GM12878 (cell line): ENCODE measurements around the gene SIK3. TPM values are rescaled to one million over a fixed set of nuclear protein-coding genes. Genes with fewer than 3 reads are reported as not detected.

Experiments
- ATAC-seq: fragments of 200-7000 bp; cut with Tn5 transposase; 3 replicates; pipeline ENCODE4 v1.9.1; 2020; ENCODE audit warnings: mild to moderate bottlenecking, moderate library complexity
- BruUV-seq: library from RNA; stranded (reverse); fragments of 400-500 nt; replicated peaks from 2 replicates; lab custom pipeline; 2021; lab: Mats Ljungman, UMichigan
- CTCF ChIA-PET: fragments of 300-600 bp; sonication (Branson Sonifier 250); formaldehyde crosslinking; extraction: SDS; loops from one replicate; lab custom pipeline; 2021; ENCODE audit warnings: inconsistent platforms; lab: Yijun Ruan, JAX
- POLR2A ChIA-PET: fragments of 350-600 bp; formaldehyde crosslinking; extraction: SDS; loops from one replicate; lab custom pipeline; 2021; ENCODE audit warnings: inconsistent platforms; lab: Charles Lee
- RAD21 ChIA-PET: fragments of 300-600 bp; sonication (Branson Sonifier 250); formaldehyde crosslinking; loops from one replicate; lab custom pipeline; 2023; ENCODE audit warnings: antibody characterized with exemption; ENCODE audit not compliant: unreplicated experiment; lab: Charles Lee
- SMC1A ChIA-PET: fragments of 300-600 bp; sonication (Branson Sonifier 250); formaldehyde crosslinking; loops from one replicate; lab custom pipeline; 2023; ENCODE audit not compliant: unreplicated experiment, uncharacterized antibody; lab: Charles Lee
- DNase-seq: peaks from one replicate; pipeline ENCODE4 v3.0.0-alpha.2; 2011; ENCODE audit warnings: low read depth, low spot score
- FAIRE-seq: peaks from 3 replicates; lab custom pipeline; 2011; peaks lifted over from hg19 to GRCh38; lab: Jason Lieb, UNC
- H2AFZ ChIP-seq: 2 replicates; pipeline ENCODE4 v1.6.0; 2011; ENCODE audit warnings: low read depth, low read length, control low read depth; ENCODE audit not compliant: control insufficient read depth
- H3K27ac ChIP-seq: 2 replicates; pipeline ENCODE4 v1.5.1; 2011; ENCODE audit warnings: control low read depth; ENCODE audit not compliant: control insufficient read depth, insufficient read depth
- H3K27me3 ChIP-seq, 2 experiments: replicated peaks in 1 of 2; 2 replicates each; pipeline versions ENCODE4 v1.6.0 to v1.6.1; 2011; ENCODE audit warnings: low read length in 1 of 2; ENCODE audit not compliant: control insufficient read depth in 2 of 2, insufficient read depth in 2 of 2
- H3K36me3 ChIP-seq, 2 experiments: 2 replicates each; pipeline ENCODE4 v1.5.1; 2011; ENCODE audit warnings: low read length in 1 of 2; ENCODE audit not compliant: control insufficient read depth in 2 of 2, insufficient read depth in 2 of 2
- H3K4me1 ChIP-seq: 2 replicates; pipeline ENCODE4 v1.6.1; 2011; ENCODE audit warnings: mild to moderate bottlenecking, low read length, moderate library complexity, mixed read lengths; ENCODE audit not compliant: control insufficient read depth, insufficient read depth
- H3K4me2 ChIP-seq: 2 replicates; pipeline ENCODE4 v1.6.0; 2011; ENCODE audit warnings: control low read depth; ENCODE audit not compliant: control insufficient read depth, insufficient read depth
- H3K4me3 ChIP-seq: fragments of 200-600 bp; sonication (generic); 2 replicates; pipeline ENCODE4 v1.5.1; 2016
- H3K79me2 ChIP-seq: 2 replicates; pipeline ENCODE4 v1.6.0; 2011; ENCODE audit warnings: low read length; ENCODE audit not compliant: control insufficient read depth, insufficient read depth
- H3K9ac ChIP-seq: 2 replicates; pipeline ENCODE4 v1.8.0; 2011; ENCODE audit warnings: low read length, control low read depth, mixed read lengths; ENCODE audit not compliant: control insufficient read depth, insufficient read depth
- H3K9me3 ChIP-seq: replicated peaks from 3 replicates; pipeline ENCODE4 v1.5.1; 2011; ENCODE audit warnings: mild to moderate bottlenecking, low read length; ENCODE audit not compliant: control insufficient read depth, insufficient read depth
- H4K20me1 ChIP-seq: 2 replicates; pipeline ENCODE4 v1.6.0; 2011; ENCODE audit not compliant: control insufficient read depth, insufficient read depth
- BCLAF1 ChIP-seq: fragments of 450-650 bp; IDR thresholded peaks from 2 replicates; pipeline ENCODE4 v1.6.1; 2017; ENCODE audit warnings: antibody characterized with exemption, mild to moderate bottlenecking, moderate library complexity
- CBFB ChIP-seq: IDR thresholded peaks from 2 replicates; pipeline ENCODE4 v1.6.1; 2016; ENCODE audit warnings: antibody characterized with exemption, low read depth
- KAT2A ChIP-seq: conservative IDR thresholded peaks from 2 replicates; pipeline ENCODE4 v1.6.1; 2011; ENCODE audit warnings: low read depth, low read length; ENCODE audit not compliant: control insufficient read depth
- KLF5 ChIP-seq: fragments of 450-650 bp; IDR thresholded peaks from 2 replicates; pipeline ENCODE4 v1.6.1; 2014; ENCODE audit warnings: mild to moderate bottlenecking; ENCODE audit not compliant: partially characterized antibody
- MEF2A ChIP-seq: IDR thresholded peaks from 2 replicates; pipeline ENCODE4 v1.6.1; 2011; ENCODE audit warnings: low read depth, mild to moderate bottlenecking, low read length, moderate library complexity; ENCODE audit not compliant: insufficient read depth
- NFIC ChIP-seq: IDR thresholded peaks from 2 replicates; pipeline ENCODE4 v1.6.1; 2012; ENCODE audit warnings: low read depth, mild to moderate bottlenecking, inconsistent platforms, low read length, moderate library complexity
- NFYA ChIP-seq: IDR thresholded peaks from 2 replicates; pipeline ENCODE4 v1.6.1; 2011; ENCODE audit warnings: low read depth, mild to moderate bottlenecking, low read length, improper control_type of control experiment, borderline replicate concordance
- NR2C1 ChIP-seq: fragments of 450-650 bp; IDR thresholded peaks from 2 replicates; pipeline ENCODE4 v1.6.1; 2017; ENCODE audit warnings: antibody characterized with exemption, mild to moderate bottlenecking, moderate library complexity
- PAX8 ChIP-seq: fragments of 450-650 bp; IDR thresholded peaks from 2 replicates; pipeline ENCODE4 v1.6.1; 2017; ENCODE audit warnings: mild to moderate bottlenecking, moderate library complexity
- PML ChIP-seq: IDR thresholded peaks from 2 replicates; pipeline ENCODE4 v1.6.1; 2012; ENCODE audit warnings: low read length, inconsistent platforms
- SMAD5 ChIP-seq: IDR thresholded peaks from 2 replicates; pipeline ENCODE4 v1.6.1; 2016; ENCODE audit warnings: antibody characterized with exemption, low read depth
- TCF3 ChIP-seq: IDR thresholded peaks from 2 replicates; pipeline ENCODE4 v1.6.1; 2012; ENCODE audit warnings: low read depth, mild to moderate bottlenecking, low read length, borderline replicate concordance; ENCODE audit not compliant: insufficient read depth
- ZNF207 ChIP-seq: fragments of 450-650 bp; IDR thresholded peaks from 2 replicates; pipeline ENCODE4 v1.6.1; 2014; ENCODE audit warnings: antibody characterized with exemption, mild to moderate bottlenecking, borderline replicate concordance
- WGBS: methylation state at CpG from one replicate; pipeline ENCODE4 v1.1.6; 2016; ENCODE audit warnings: low lambda C conversion rate; ENCODE audit not compliant: insufficient replicate concordance, insufficient coverage; ENCODE audit errors: missing lambda C conversion rate; 5-methylcytosine and 5-hydroxymethylcytosine counted together
- in situ Hi-C: fragments of 300-500 bp; cut with MboI; formaldehyde crosslinking; loops from 9 replicates; pipeline ENCODE4 v1.14.3; 2018; ENCODE audit warnings: mixed read lengths
- intact Hi-C: fragments of 100-400 bp; cut with micrococcal nuclease; formaldehyde crosslinking; loops from one replicate; pipeline ENCODE4 v1.14.2; 2022; ENCODE audit not compliant: unreplicated experiment
- polyA plus RNA-seq, 11 experiments: library from polyadenylated mRNA; depleted of rRNA in 4 of 11; unstranded in 6 of 11; stranded (reverse) in 5 of 11; fragments of >200 nt; fragmentation: Nextera tagmentation in 4 of 11; fragmentation: Illumina TruSeq in 1 of 11; extraction: Ambion mirVana in 4 of 11; extraction: Trizol in 1 of 11; gene quantifications; 1 replicate in 1 of 11; 2 replicates in 10 of 11; pipeline versions ENCODE4 v1.2.1 to v1.2.3, GENCODE V29; 2011 to 2016; ENCODE audit warnings: inconsistent platforms in 2 of 11, missing spikeins in 2 of 11, low read depth in 1 of 11
- total RNA-seq, 4 experiments: library from RNA; depleted of rRNA in 3 of 4; stranded (reverse); fragments of >200 nt in 3 of 4; fragmentation: Illumina TruSeq in 1 of 4; extraction: Trizol in 1 of 4; gene quantifications; 2 replicates each; pipeline versions ENCODE4 v1.2.1 to v1.2.3, GENCODE V29; 2013 to 2021
- TF ChIP-seq, protein P1 (sequence below): IDR thresholded peaks from 2 replicates; pipeline ENCODE4 v1.6.1; 2012; ENCODE audit warnings: low read depth, low read length, improper control_type of control experiment
- TF ChIP-seq, protein P2 (sequence below): fragments of 450-650 bp; formaldehyde crosslinking; IDR thresholded peaks from 2 replicates; pipeline ENCODE4 v1.4.0; 2022; ENCODE audit warnings: mild to moderate bottlenecking, moderate library complexity

SIK3 gene
- total and polyA plus RNA-seq, 10 of the 15 experiments (the other 5 are each of a cell fraction or from before 2014, with no cell fraction given), result 2.5 to 31.9 (median 11.1) TPM

GRCh38 chr11:116909245-116909644 lies 189.0 kb downstream of the SIK3 start:
- Histone ChIP-seq H3K9ac (no peak overlapping the region), H3K27ac (no peak overlapping the region), H3K4me3 (no peak overlapping the region), H4K20me1 (no peaks in the 10 kb centered on the region), H3K9me3 (no peaks in the 10 kb centered on the region), H3K4me2 (no peak overlapping the region), H2AFZ (no peak overlapping the region), H3K27me3 (no peaks in the 10 kb centered on the region), H3K79me2 (no peaks in the 10 kb centered on the region), H3K4me1 (no peaks in the 10 kb centered on the region), H3K36me3 (no peaks in the 10 kb centered on the region)
- ChIA-PET SMC1A (interaction anchor here (1.0 to 1.7 kb wide), 6 partner anchors 8 to 131 kb away, joined by 3 to 4 read pairs (median 3); no protein-coding TSS in a partner anchor), RAD21 (interaction anchor here (0.6 to 1.5 kb wide), 3 partner anchors 8 to 185 kb away, joined by 3 read pairs; no protein-coding TSS in a partner anchor), CTCF (interaction anchor here (1.2 to 1.5 kb wide), 3 partner anchors 9 to 197 kb away, joined by 3 to 6 read pairs (median 3); no protein-coding TSS in a partner anchor), POLR2A (interaction anchor here (1.3 kb wide), 1 partner anchor 10 kb away, joined by 4 read pairs; no protein-coding TSS in a partner anchor)
- 96% methylated on average over 1 of the region's 1 CpG for WGBS
- no TSS peak for BruUV-seq
- no peak for ATAC-seq
- no peak for FAIRE-seq
- DNase-seq, result no peak
- intact Hi-C loops (no loop called here), in situ Hi-C loops (no loop called here)
- no peak for TF ChIP-seq PAX8
- no peak for TF ChIP-seq NFIC
- TF ChIP-seq CBFB, result no peak
- TF ChIP-seq NR2C1, result no peak
- TF ChIP-seq BCLAF1, result no peak
- TF ChIP-seq, protein P1, sequence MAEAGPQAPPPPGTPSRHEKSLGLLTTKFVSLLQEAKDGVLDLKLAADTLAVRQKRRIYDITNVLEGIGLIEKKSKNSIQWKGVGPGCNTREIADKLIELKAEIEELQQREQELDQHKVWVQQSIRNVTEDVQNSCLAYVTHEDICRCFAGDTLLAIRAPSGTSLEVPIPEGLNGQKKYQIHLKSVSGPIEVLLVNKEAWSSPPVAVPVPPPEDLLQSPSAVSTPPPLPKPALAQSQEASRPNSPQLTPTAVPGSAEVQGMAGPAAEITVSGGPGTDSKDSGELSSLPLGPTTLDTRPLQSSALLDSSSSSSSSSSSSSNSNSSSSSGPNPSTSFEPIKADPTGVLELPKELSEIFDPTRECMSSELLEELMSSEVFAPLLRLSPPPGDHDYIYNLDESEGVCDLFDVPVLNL, result no peak
- no peak for TF ChIP-seq KLF5
- no peak for TF ChIP-seq TCF3
- no peak for TF ChIP-seq NFYA
- no peak for TF ChIP-seq PML
- no peak for TF ChIP-seq ZNF207
- TF ChIP-seq, protein P2, sequence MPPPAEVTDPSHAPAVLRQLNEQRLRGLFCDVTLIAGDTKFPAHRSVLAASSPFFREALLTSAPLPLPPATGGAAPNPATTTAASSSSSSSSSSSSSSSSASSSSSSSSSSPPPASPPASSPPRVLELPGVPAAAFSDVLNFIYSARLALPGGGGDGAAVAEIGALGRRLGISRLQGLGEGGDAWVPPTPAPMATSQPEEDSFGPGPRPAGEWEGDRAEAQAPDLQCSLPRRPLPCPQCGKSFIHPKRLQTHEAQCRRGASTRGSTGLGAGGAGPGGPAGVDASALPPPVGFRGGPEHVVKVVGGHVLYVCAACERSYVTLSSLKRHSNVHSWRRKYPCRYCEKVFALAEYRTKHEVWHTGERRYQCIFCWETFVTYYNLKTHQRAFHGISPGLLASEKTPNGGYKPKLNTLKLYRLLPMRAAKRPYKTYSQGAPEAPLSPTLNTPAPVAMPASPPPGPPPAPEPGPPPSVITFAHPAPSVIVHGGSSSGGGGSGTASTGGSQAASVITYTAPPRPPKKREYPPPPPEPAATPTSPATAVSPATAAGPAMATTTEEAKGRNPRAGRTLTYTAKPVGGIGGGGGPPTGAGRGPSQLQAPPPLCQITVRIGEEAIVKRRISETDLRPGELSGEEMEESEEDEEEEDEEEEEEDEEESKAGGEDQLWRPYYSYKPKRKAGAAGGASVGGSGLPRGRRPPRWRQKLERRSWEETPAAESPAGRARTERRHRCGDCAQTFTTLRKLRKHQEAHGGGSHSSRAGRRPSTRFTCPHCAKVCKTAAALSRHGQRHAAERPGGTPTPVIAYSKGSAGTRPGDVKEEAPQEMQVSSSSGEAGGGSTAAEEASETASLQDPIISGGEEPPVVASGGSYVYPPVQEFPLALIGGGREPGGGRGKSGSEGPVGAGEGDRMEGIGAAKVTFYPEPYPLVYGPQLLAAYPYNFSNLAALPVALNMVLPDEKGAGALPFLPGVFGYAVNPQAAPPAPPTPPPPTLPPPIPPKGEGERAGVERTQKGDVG, result no peak
- no peak for TF ChIP-seq KAT2A
- TF ChIP-seq MEF2A, result no peak
- no peak for TF ChIP-seq SMAD5
